K562 (cell line): Measurements from ENCODE around the gene LMNA. TPM values are rescaled to one million over a fixed set of nuclear protein-coding genes. Genes with fewer than 3 reads are reported as not detected.

Experiments
- CBFA2T2 ChIP-seq: fragments of 450-650 bp; conservative IDR thresholded peaks from 2 replicates; pipeline ENCODE4 v1.6.1; 2017; ENCODE audit warnings: mild to moderate bottlenecking
- CCNT2 ChIP-seq: IDR thresholded peaks from 2 replicates; pipeline ENCODE4 v1.6.1; 2011; ENCODE audit warnings: borderline replicate concordance, low read depth, mild to moderate bottlenecking, moderate library complexity, mixed read lengths, low read length; ENCODE audit not compliant: insufficient read length; ENCODE audit errors: extremely low read depth
- CREB3L1 ChIP-seq: fragments of 450-650 bp; IDR thresholded peaks from 2 replicates; pipeline ENCODE4 v1.6.1; 2014; ENCODE audit warnings: low read depth, mild to moderate bottlenecking, moderate library complexity, borderline replicate concordance
- ESRRA ChIP-seq: fragments of 450-650 bp; IDR thresholded peaks from 2 replicates; pipeline ENCODE4 v1.6.1; 2014; ENCODE audit warnings: low read depth, mild to moderate bottlenecking, moderate library complexity, borderline replicate concordance
- FOSL1 ChIP-seq: fragments of 200-800 bp; sonication (Bioruptor generic); conservative IDR thresholded peaks from 2 replicates; pipeline ENCODE4 v1.6.1; 2016; ENCODE audit warnings: missing genetic modification characterization, missing compliant biosample characterization
- FOXJ3 ChIP-seq: sonication (generic); formaldehyde crosslinking; IDR thresholded peaks from 2 replicates; pipeline ENCODE4 v1.4.0; 2020; ENCODE audit warnings: mild to moderate bottlenecking, missing genetic modification reagents
- FUS ChIP-seq: fragments of 200-400 bp; formaldehyde crosslinking; optimal IDR thresholded peaks from 2 replicates; pipeline ENCODE3; 2017; ENCODE audit warnings: low read depth, low read length
- ILK ChIP-seq: fragments of 450-650 bp; IDR thresholded peaks from 2 replicates; pipeline ENCODE4 v1.6.1; 2016; ENCODE audit warnings: missing genetic modification characterization, low read depth, mild to moderate bottlenecking, missing compliant biosample characterization, moderate library complexity, borderline replicate concordance
- LEF1 ChIP-seq: fragments of 450-650 bp; IDR thresholded peaks from 2 replicates; pipeline ENCODE4 v1.6.1; 2016; ENCODE audit warnings: mild to moderate bottlenecking
- MCM5 ChIP-seq: fragments of 450-650 bp; IDR thresholded peaks from 2 replicates; pipeline ENCODE4 v1.6.1; 2016; ENCODE audit warnings: low read depth
- MED1 ChIP-seq: sonication (generic); formaldehyde crosslinking; IDR thresholded peaks from 2 replicates; pipeline ENCODE4 v1.8.1; 2023; ENCODE audit warnings: missing genetic modification reagents, borderline replicate concordance
- MTA1 ChIP-seq: fragments of 450-650 bp; IDR thresholded peaks from 2 replicates; pipeline ENCODE4 v1.6.1; 2017; ENCODE audit warnings: borderline replicate concordance
- MXD1 ChIP-seq: fragments of 250-450 bp; sonication (Bioruptor Pico); IDR thresholded peaks from 2 replicates; pipeline ENCODE4 v1.8.0; 2021; ENCODE audit warnings: borderline replicate concordance, mild to moderate bottlenecking, moderate library complexity; ENCODE audit not compliant: poor library complexity, severe bottlenecking
- OTX1 ChIP-seq: fragments of 450-650 bp; formaldehyde crosslinking; IDR thresholded peaks from 2 replicates; pipeline ENCODE4 v1.4.0; 2022; ENCODE audit warnings: mild to moderate bottlenecking
- PHF20 ChIP-seq: fragments of 450-650 bp; IDR thresholded peaks from 2 replicates; pipeline ENCODE4 v1.6.1; 2018; ENCODE audit not compliant: partially characterized antibody
- PTBP1 ChIP-seq: fragments of 200-400 bp; formaldehyde crosslinking; IDR thresholded peaks from 2 replicates; pipeline ENCODE4 v1.6.1; 2017; ENCODE audit warnings: low read depth, low read length
- RB1 ChIP-seq: fragments of 450-650 bp; IDR thresholded peaks from 2 replicates; pipeline ENCODE4 v1.6.1; 2017; ENCODE audit warnings: low read depth, mild to moderate bottlenecking
- SMAD3 ChIP-seq: fragments of 450-650 bp; formaldehyde crosslinking; conservative IDR thresholded peaks from 2 replicates; pipeline ENCODE4 v1.4.0; 2020; ENCODE audit warnings: mild to moderate bottlenecking
- VEZF1 ChIP-seq: fragments of 200-800 bp; sonication (Bioruptor generic); IDR thresholded peaks from 2 replicates; pipeline ENCODE4 v1.6.1; 2017; ENCODE audit warnings: missing genetic modification characterization, missing compliant biosample characterization
- ZBTB9 ChIP-seq: fragments of 450-650 bp; formaldehyde crosslinking; IDR thresholded peaks from 2 replicates; pipeline ENCODE4 v1.4.0; 2020; ENCODE audit warnings: mild to moderate bottlenecking, moderate library complexity
- ZFX ChIP-seq: sonication (generic); formaldehyde crosslinking; IDR thresholded peaks from 2 replicates; pipeline ENCODE4 v1.8.0; 2022; ENCODE audit warnings: mild to moderate bottlenecking, missing genetic modification reagents, moderate library complexity
- polyA plus RNA-seq, 8 experiments: library from polyadenylated mRNA; depleted of rRNA in 4 of 8; stranded (reverse) in 5 of 8; unstranded in 3 of 8; fragments of >200 nt; fragmentation: Nextera tagmentation in 2 of 8; fragmentation: Illumina TruSeq in 1 of 8; extraction: Ambion mirVana in 2 of 8; extraction: Trizol in 1 of 8; gene quantifications; 2 replicates each; pipeline versions ENCODE4 v1.2.1 to v1.2.3, GENCODE V29; 2011 to 2014; ENCODE audit warnings: inconsistent platforms in 1 of 8, missing spikeins in 1 of 8
- total RNA-seq, 7 experiments: library from RNA; depleted of rRNA in 6 of 7; stranded (reverse); fragments of >200 nt in 6 of 7; fragmentation: Illumina TruSeq in 2 of 7; extraction: Trizol in 2 of 7; gene quantifications; 2 replicates each; pipeline versions ENCODE4 v1.2.1 to v1.2.3, GENCODE V29; 2011 to 2021; ENCODE audit warnings: low replicate concordance in 1 of 7
- TF ChIP-seq, protein P1 (sequence below): fragments of 250-450 bp; sonication (Bioruptor Pico); IDR thresholded peaks from 2 replicates; pipeline ENCODE4 v1.8.0; 2021; ENCODE audit warnings: moderate library complexity, mild to moderate bottlenecking, inconsistent platforms

The LMNA gene
- total and polyA plus RNA-seq, 9 of the 15 experiments (the other 6 are each of a cell fraction or from before 2014, with no cell fraction given) = 1.00 to 347 (median 88.2) TPM

GRCh38 chr1:156106624-156107488 is 7.7 kb upstream of the LMNA start (continued):
- no peak for TF ChIP-seq ILK
- TF ChIP-seq, protein P1, sequence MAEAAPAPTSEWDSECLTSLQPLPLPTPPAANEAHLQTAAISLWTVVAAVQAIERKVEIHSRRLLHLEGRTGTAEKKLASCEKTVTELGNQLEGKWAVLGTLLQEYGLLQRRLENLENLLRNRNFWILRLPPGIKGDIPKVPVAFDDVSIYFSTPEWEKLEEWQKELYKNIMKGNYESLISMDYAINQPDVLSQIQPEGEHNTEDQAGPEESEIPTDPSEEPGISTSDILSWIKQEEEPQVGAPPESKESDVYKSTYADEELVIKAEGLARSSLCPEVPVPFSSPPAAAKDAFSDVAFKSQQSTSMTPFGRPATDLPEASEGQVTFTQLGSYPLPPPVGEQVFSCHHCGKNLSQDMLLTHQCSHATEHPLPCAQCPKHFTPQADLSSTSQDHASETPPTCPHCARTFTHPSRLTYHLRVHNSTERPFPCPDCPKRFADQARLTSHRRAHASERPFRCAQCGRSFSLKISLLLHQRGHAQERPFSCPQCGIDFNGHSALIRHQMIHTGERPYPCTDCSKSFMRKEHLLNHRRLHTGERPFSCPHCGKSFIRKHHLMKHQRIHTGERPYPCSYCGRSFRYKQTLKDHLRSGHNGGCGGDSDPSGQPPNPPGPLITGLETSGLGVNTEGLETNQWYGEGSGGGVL = no peak
- peak; percentile 82 for TF ChIP-seq VEZF1 (CRISPR knock-in tag)
- TF ChIP-seq CCNT2 = no peak
- TF ChIP-seq MCM5 = no peak
- TF ChIP-seq MTA1 = 0 out of 2 replicates have a peak, but pooled peaks have one; percentile 21
- no peak for TF ChIP-seq RB1
- no peak for TF ChIP-seq ZBTB9 (CRISPR knock-in tag)
- no peak for TF ChIP-seq SMAD3 (CRISPR knock-in tag)
- TF ChIP-seq LEF1 = peak; percentile 52; the same call in 1 of the 2 replicates
- no peak for TF ChIP-seq ESRRA
- TF ChIP-seq OTX1 = no peak
- TF ChIP-seq CBFA2T2 = peak; percentile 72
- no peak for TF ChIP-seq MED1 (CRISPR knock-in tag)
- no peak for TF ChIP-seq FOXJ3 (CRISPR knock-in tag)
- no peak for TF ChIP-seq FUS
- peak; percentile 20 for TF ChIP-seq PHF20
- no peak for TF ChIP-seq MXD1 (CRISPR knock-in tag)
- peak; percentile 68 for TF ChIP-seq ZFX
- TF ChIP-seq CREB3L1 = no peak
- no peak for TF ChIP-seq PTBP1
- no peak for TF ChIP-seq FOSL1
